H9 (cell line): ENCODE results near the gene FAAP100. TPM values are rescaled to one million over a fixed set of nuclear protein-coding genes. Genes with fewer than 3 reads are reported as not detected.

Source experiments
- DNase-seq: peaks from one replicate; pipeline ENCODE4 v3.0.0-alpha.2; 2017
- H2AFZ ChIP-seq: one replicate; pipeline ENCODE4 v1.6.1; 2013; ENCODE audit warnings: mild to moderate bottlenecking, low read length, control low read depth, moderate library complexity
- H2AK5ac ChIP-seq: 2 replicates; pipeline ENCODE4 v1.6.1; 2013; ENCODE audit warnings: low read length, control low read depth, mixed read lengths; ENCODE audit not compliant: insufficient read length
- H2BK120ac ChIP-seq: one replicate; pipeline ENCODE4 v1.6.1; 2013; ENCODE audit warnings: low read depth, mild to moderate bottlenecking, low read length, control low read depth, inconsistent platforms; ENCODE audit not compliant: poor library complexity, severe bottlenecking
- H2BK12ac ChIP-seq: 2 replicates; pipeline ENCODE4 v1.6.1; 2013; ENCODE audit warnings: low read length, control low read depth, mixed read lengths, low read depth; ENCODE audit not compliant: insufficient read length
- H2BK15ac ChIP-seq: 2 replicates; pipeline ENCODE4 v1.6.1; 2013; ENCODE audit warnings: low read depth, low read length, control low read depth
- H2BK20ac ChIP-seq: one replicate; pipeline ENCODE4 v1.6.1; 2013; ENCODE audit warnings: low read depth, mild to moderate bottlenecking, low read length, control low read depth, inconsistent platforms; ENCODE audit not compliant: poor library complexity, severe bottlenecking
- H2BK5ac ChIP-seq: 2 replicates; pipeline ENCODE4 v1.6.1; 2013; ENCODE audit warnings: low read length, control low read depth, mixed read lengths; ENCODE audit not compliant: insufficient read length
- H3K14ac ChIP-seq: 2 replicates; pipeline ENCODE4 v1.6.1; 2013; ENCODE audit warnings: low read length, control low read depth; ENCODE audit not compliant: insufficient read depth
- H3K18ac ChIP-seq: 2 replicates; pipeline ENCODE4 v1.6.1; 2013; ENCODE audit warnings: low read depth, mild to moderate bottlenecking, mixed read lengths, low read length, control low read depth; ENCODE audit not compliant: insufficient read length
- H3K23ac ChIP-seq: 2 replicates; pipeline ENCODE4 v1.6.1; 2013; ENCODE audit warnings: low read length, control low read depth, mixed read lengths, low read depth; ENCODE audit not compliant: insufficient read length
- H3K23me2 ChIP-seq: 2 replicates; pipeline ENCODE4 v1.6.1; 2013; ENCODE audit warnings: low read depth, mild to moderate bottlenecking, mixed read lengths, low read length, control low read depth; ENCODE audit not compliant: insufficient read length, poor library complexity, severe bottlenecking
- H3K27ac ChIP-seq: 2 replicates; pipeline ENCODE4 v1.5.1; 2013; ENCODE audit warnings: low read length, control low read depth, mixed read lengths, low read depth; ENCODE audit not compliant: insufficient read length
- H3K27me3 ChIP-seq: 2 replicates; pipeline ENCODE4 v1.6.1; 2013; ENCODE audit warnings: low read length, control low read depth, inconsistent platforms; ENCODE audit not compliant: insufficient read depth
- H3K4ac ChIP-seq: 2 replicates; pipeline ENCODE4 v1.6.1; 2013; ENCODE audit warnings: low read depth, mild to moderate bottlenecking, control low read depth, inconsistent platforms, low read length, moderate library complexity
- H3K4me1 ChIP-seq: 2 replicates; pipeline ENCODE4 v1.6.1; 2013; ENCODE audit warnings: low read length, control low read depth, inconsistent platforms; ENCODE audit not compliant: insufficient read depth
- H3K4me2 ChIP-seq: 2 replicates; pipeline ENCODE4 v1.6.1; 2013; ENCODE audit warnings: low read length, control low read depth, mixed read lengths; ENCODE audit not compliant: insufficient read length, insufficient read depth
- H3K56ac ChIP-seq: 2 replicates; pipeline ENCODE4 v1.6.1; 2013; ENCODE audit warnings: low read depth, mild to moderate bottlenecking, mixed read lengths, low read length, control low read depth; ENCODE audit not compliant: insufficient read length
- H3K79me1 ChIP-seq: 2 replicates; pipeline ENCODE4 v1.6.1; 2013; ENCODE audit warnings: low read depth, mild to moderate bottlenecking, moderate library complexity, low read length, control low read depth, inconsistent platforms; ENCODE audit not compliant: insufficient read depth, poor library complexity, severe bottlenecking
- H3K79me2 ChIP-seq: 2 replicates; pipeline ENCODE4 v1.6.1; 2013; ENCODE audit warnings: low read length, control low read depth, inconsistent platforms; ENCODE audit not compliant: insufficient read depth
- H3K9ac ChIP-seq: 2 replicates; pipeline ENCODE4 v1.6.1; 2013; ENCODE audit warnings: low read length, control low read depth, mixed read lengths; ENCODE audit not compliant: insufficient read length; ENCODE audit errors: extremely low read depth
- H3K9me3 ChIP-seq: one replicate; pipeline ENCODE4 v1.6.1; 2013; ENCODE audit warnings: low read depth, low read length, inconsistent platforms; ENCODE audit not compliant: control insufficient read depth
- H3T11ph ChIP-seq: one replicate; pipeline ENCODE4 v1.6.1; 2013; ENCODE audit warnings: mild to moderate bottlenecking, low read length, control low read depth, inconsistent platforms
- H4K20me1 ChIP-seq: one replicate; pipeline ENCODE4 v1.6.1; 2013; ENCODE audit not compliant: control insufficient read depth, insufficient read length, insufficient read depth
- H4K5ac ChIP-seq: 2 replicates; pipeline ENCODE4 v1.6.1; 2013; ENCODE audit warnings: low read depth, mild to moderate bottlenecking, mixed read lengths, low read length, control low read depth; ENCODE audit not compliant: insufficient read length
- H4K8ac ChIP-seq: replicated peaks from 2 replicates; pipeline ENCODE4 v1.6.1; 2013; ENCODE audit warnings: low read length, control low read depth, mixed read lengths, low read depth; ENCODE audit not compliant: insufficient read length
- H4K91ac ChIP-seq: 2 replicates; pipeline ENCODE4 v1.6.1; 2013; ENCODE audit warnings: low read depth, mild to moderate bottlenecking, moderate library complexity, mixed read lengths, low read length, control low read depth; ENCODE audit not compliant: insufficient read length
- H3K27ac Mint-ChIP-seq, 3 experiments: 2 replicates in 2 of 3; 3 replicates in 1 of 3; pipeline ENCODE4 v1.8.0; 2020 to 2021; ENCODE audit warnings: mixed read lengths in 3 of 3, mild to moderate bottlenecking in 1 of 3, moderate library complexity in 1 of 3
- H3K27me3 Mint-ChIP-seq: 2 replicates; pipeline ENCODE4 v1.8.0; 2021; ENCODE audit warnings: low read depth, mild to moderate bottlenecking, moderate library complexity, mixed read lengths
- H3K36me3 Mint-ChIP-seq, 3 experiments: 2 replicates in 2 of 3; 3 replicates in 1 of 3; pipeline ENCODE4 v1.8.0; 2020 to 2021; ENCODE audit warnings: low read depth in 3 of 3, mixed read lengths in 3 of 3; ENCODE audit not compliant: insufficient read depth in 1 of 3
- H3K4me1 Mint-ChIP-seq, 2 experiments: 2 replicates each; pipeline ENCODE4 v1.8.0; 2020; ENCODE audit warnings: mixed read lengths in 2 of 2
- H3K4me3 Mint-ChIP-seq, 2 experiments: 2 replicates in 1 of 2; 3 replicates in 1 of 2; pipeline ENCODE4 v1.8.0; 2020 to 2021; ENCODE audit warnings: mild to moderate bottlenecking in 2 of 2, mixed read lengths in 2 of 2, moderate library complexity in 1 of 2
- H3K9me3 Mint-ChIP-seq, 2 experiments: 2 replicates in 1 of 2; 3 replicates in 1 of 2; pipeline ENCODE4 v1.8.0; 2020; ENCODE audit warnings: mild to moderate bottlenecking in 2 of 2, mixed read lengths in 2 of 2, moderate library complexity in 1 of 2
- CTCF ChIP-seq: fragments of 200-600 bp; sonication (generic); conservative IDR thresholded peaks from 3 replicates; pipeline ENCODE4 v1.8.0; 2021; ENCODE audit warnings: antibody characterized with exemption, mild to moderate bottlenecking
- WGBS: extraction: QIAGEN DNeasy Blood & Tissue Kit; methylation state at CpG from one replicate; pipeline ENCODE4 v1.1.7; 2013; ENCODE audit warnings: missing lambda C conversion rate, low lambda C conversion rate, mixed read lengths; ENCODE audit not compliant: insufficient read length; ENCODE audit errors: extremely low coverage; 5-methylcytosine and 5-hydroxymethylcytosine counted together
- total RNA-seq: library from RNA; stranded (reverse); gene quantifications from 2 replicates; pipeline ENCODE4 v1.2.1, GENCODE V29; 2021

The FAAP100 gene
- total RNA-seq, 1 experiment from 2014 or later = 54.0 TPM

- Histone ChIP-seq H3K9me3 (no peaks in the 10 kb centered on the region), H3K79me2 (peaks cover 7% of the 10 kb centered on the region; the same call in 1 of the 2 replicates), H3K14ac (peak overlapping the region; percentile 14), H2BK15ac (no peak overlapping the region), H3K23me2 (peaks cover 17% of the 10 kb centered on the region), H2AFZ (no peak overlapping the region), H2AK5ac (no peak overlapping the region), H3K4me1 (peaks cover 4% of the 10 kb centered on the region; the same call in 1 of the 2 replicates), H3K9ac (no peak overlapping the region), H2BK12ac (no peak overlapping the region), H4K20me1 (no peaks in the 10 kb centered on the region), H2BK120ac (no peak overlapping the region), H3K27me3 (no peaks in the 10 kb centered on the region; the same call in 1 of the 2 replicates), H4K5ac (no peak overlapping the region), H3T11ph (no peak overlapping the region), H4K91ac (no peak overlapping the region), H2BK20ac (no peak overlapping the region), H3K79me1 (peaks cover 2% of the 10 kb centered on the region), H3K56ac (no peak overlapping the region), H4K8ac (no peak overlapping the region), H2BK5ac (no peak overlapping the region), H3K27ac (no peak overlapping the region), H3K18ac (peak overlapping the region; percentile 4), H3K4me2 (peak overlapping the region; percentile 35), H3K4ac (no peak overlapping the region), H3K23ac (no peak overlapping the region)
- no CpG with 5 or more reads among the region's 61 CpGs for WGBS
- peaks cover 21 to 31% of the 10 kb centered on the region in 2 experiments for H3K4me1 Mint-ChIP-seq
- no peak overlapping the region for H3K27ac Mint-ChIP-seq
- peaks cover 0 to 5% (median 0%) of the 10 kb centered on the region in 3 experiments; a peak in 1 of 7 replicates for H3K36me3 Mint-ChIP-seq
- peak; percentile 82 for DNase-seq
- H3K4me3 Mint-ChIP-seq = peak overlapping the region; percentile 49 to 70
- peaks cover 45% of the 10 kb centered on the region for H3K27me3 Mint-ChIP-seq
- peak; percentile 76 for TF ChIP-seq CTCF
- H3K9me3 Mint-ChIP-seq = no peaks in the 10 kb centered on the region
These were observed 32.7 kb downstream of the FAAP100 start for GRCh38 chr17:81519284-81520020.
